GM12878 (cell line): ENCODE measurements around the gene ZBTB44. TPM values are rescaled to one million over a fixed set of nuclear protein-coding genes. Genes with fewer than 3 reads are reported as not detected.
A peak's percentile ranks its signal among the peaks of the same experiment; 100 is the strongest.

ENCODE experiments used
- ATAC-seq: fragments of 200-7000 bp; cut with Tn5 transposase; 3 replicates; pipeline ENCODE4 v1.9.1; 2020; ENCODE audit warnings: mild to moderate bottlenecking, moderate library complexity
- BruUV-seq: library from RNA; stranded (reverse); fragments of 400-500 nt; replicated peaks from 2 replicates; lab custom pipeline; 2021; lab: Mats Ljungman, UMichigan
- CTCF ChIA-PET: fragments of 300-600 bp; sonication (Branson Sonifier 250); formaldehyde crosslinking; extraction: SDS; loops from one replicate; lab custom pipeline; 2021; ENCODE audit warnings: inconsistent platforms; lab: Yijun Ruan, JAX
- POLR2A ChIA-PET: fragments of 350-600 bp; formaldehyde crosslinking; extraction: SDS; loops from one replicate; lab custom pipeline; 2021; ENCODE audit warnings: inconsistent platforms; lab: Charles Lee
- RAD21 ChIA-PET: fragments of 300-600 bp; sonication (Branson Sonifier 250); formaldehyde crosslinking; loops from one replicate; lab custom pipeline; 2023; ENCODE audit warnings: antibody characterized with exemption; ENCODE audit not compliant: unreplicated experiment; lab: Charles Lee
- SMC1A ChIA-PET: fragments of 300-600 bp; sonication (Branson Sonifier 250); formaldehyde crosslinking; loops from one replicate; lab custom pipeline; 2023; ENCODE audit not compliant: unreplicated experiment, uncharacterized antibody; lab: Charles Lee
- DNase-seq: peaks from one replicate; pipeline ENCODE4 v3.0.0-alpha.2; 2011; ENCODE audit warnings: low read depth, low spot score
- FAIRE-seq: peaks from 3 replicates; lab custom pipeline; 2011; peaks lifted over from hg19 to GRCh38; lab: Jason Lieb, UNC
- H2AFZ ChIP-seq: 2 replicates; pipeline ENCODE4 v1.6.0; 2011; ENCODE audit warnings: low read depth, low read length, control low read depth; ENCODE audit not compliant: control insufficient read depth
- H3K27ac ChIP-seq: 2 replicates; pipeline ENCODE4 v1.5.1; 2011; ENCODE audit warnings: control low read depth; ENCODE audit not compliant: control insufficient read depth, insufficient read depth
- H3K27me3 ChIP-seq, 2 experiments: replicated peaks in 1 of 2; 2 replicates each; pipeline versions ENCODE4 v1.6.0 to v1.6.1; 2011; ENCODE audit warnings: low read length in 1 of 2; ENCODE audit not compliant: control insufficient read depth in 2 of 2, insufficient read depth in 2 of 2
- H3K36me3 ChIP-seq, 2 experiments: 2 replicates each; pipeline ENCODE4 v1.5.1; 2011; ENCODE audit warnings: low read length in 1 of 2; ENCODE audit not compliant: control insufficient read depth in 2 of 2, insufficient read depth in 2 of 2
- H3K4me1 ChIP-seq: 2 replicates; pipeline ENCODE4 v1.6.1; 2011; ENCODE audit warnings: mild to moderate bottlenecking, low read length, moderate library complexity, mixed read lengths; ENCODE audit not compliant: control insufficient read depth, insufficient read depth
- H3K4me2 ChIP-seq: 2 replicates; pipeline ENCODE4 v1.6.0; 2011; ENCODE audit warnings: control low read depth; ENCODE audit not compliant: control insufficient read depth, insufficient read depth
- H3K4me3 ChIP-seq: fragments of 200-600 bp; sonication (generic); 2 replicates; pipeline ENCODE4 v1.5.1; 2016
- H3K79me2 ChIP-seq: 2 replicates; pipeline ENCODE4 v1.6.0; 2011; ENCODE audit warnings: low read length; ENCODE audit not compliant: control insufficient read depth, insufficient read depth
- H3K9ac ChIP-seq: 2 replicates; pipeline ENCODE4 v1.8.0; 2011; ENCODE audit warnings: low read length, control low read depth, mixed read lengths; ENCODE audit not compliant: control insufficient read depth, insufficient read depth
- H3K9me3 ChIP-seq: replicated peaks from 3 replicates; pipeline ENCODE4 v1.5.1; 2011; ENCODE audit warnings: mild to moderate bottlenecking, low read length; ENCODE audit not compliant: control insufficient read depth, insufficient read depth
- H4K20me1 ChIP-seq: 2 replicates; pipeline ENCODE4 v1.6.0; 2011; ENCODE audit not compliant: control insufficient read depth, insufficient read depth
- ATF7 ChIP-seq: fragments of 450-650 bp; IDR thresholded peaks from 2 replicates; pipeline ENCODE4 v1.6.1; 2016; ENCODE audit warnings: low read depth, mild to moderate bottlenecking
- BHLHE40 ChIP-seq, 2 experiments: fragments of 450-650 bp in 1 of 2; IDR thresholded peaks; 2 replicates each; pipeline ENCODE4 v1.6.1; 2011 to 2017; ENCODE audit warnings: low read depth in 2 of 2, borderline replicate concordance in 1 of 2, improper control_type of control experiment in 1 of 2, low read length in 1 of 2, mild to moderate bottlenecking in 1 of 2
- HDAC2 ChIP-seq: fragments of 200-600 bp; sonication (generic); IDR thresholded peaks from 2 replicates; pipeline ENCODE4 v1.6.1; 2017
- IKZF1 ChIP-seq: fragments of 450-650 bp; conservative IDR thresholded peaks from 2 replicates; pipeline ENCODE4 v1.6.1; 2017; ENCODE audit warnings: antibody characterized with exemption, mild to moderate bottlenecking
- ZNF217 ChIP-seq: fragments of 450-650 bp; IDR thresholded peaks from 2 replicates; pipeline ENCODE4 v1.6.1; 2017; ENCODE audit warnings: antibody characterized with exemption, mild to moderate bottlenecking
- WGBS: methylation state at CpG from one replicate; pipeline ENCODE4 v1.1.6; 2016; ENCODE audit warnings: low lambda C conversion rate; ENCODE audit not compliant: insufficient replicate concordance, insufficient coverage; ENCODE audit errors: missing lambda C conversion rate; 5-methylcytosine and 5-hydroxymethylcytosine counted together
- in situ Hi-C: fragments of 300-500 bp; cut with MboI; formaldehyde crosslinking; loops from 9 replicates; pipeline ENCODE4 v1.14.3; 2018; ENCODE audit warnings: mixed read lengths
- intact Hi-C: fragments of 100-400 bp; cut with micrococcal nuclease; formaldehyde crosslinking; loops from one replicate; pipeline ENCODE4 v1.14.2; 2022; ENCODE audit not compliant: unreplicated experiment
- polyA plus RNA-seq, 11 experiments: library from polyadenylated mRNA; depleted of rRNA in 4 of 11; unstranded in 6 of 11; stranded (reverse) in 5 of 11; fragments of >200 nt; fragmentation: Nextera tagmentation in 4 of 11; fragmentation: Illumina TruSeq in 1 of 11; extraction: Ambion mirVana in 4 of 11; extraction: Trizol in 1 of 11; gene quantifications; 1 replicate in 1 of 11; 2 replicates in 10 of 11; pipeline versions ENCODE4 v1.2.1 to v1.2.3, GENCODE V29; 2011 to 2016; ENCODE audit warnings: inconsistent platforms in 2 of 11, missing spikeins in 2 of 11, low read depth in 1 of 11
- total RNA-seq, 4 experiments: library from RNA; depleted of rRNA in 3 of 4; stranded (reverse); fragments of >200 nt in 3 of 4; fragmentation: Illumina TruSeq in 1 of 4; extraction: Trizol in 1 of 4; gene quantifications; 2 replicates each; pipeline versions ENCODE4 v1.2.1 to v1.2.3, GENCODE V29; 2013 to 2021
- TF ChIP-seq, protein P1 (sequence below): IDR thresholded peaks from 2 replicates; pipeline ENCODE4 v1.6.1; 2011; ENCODE audit warnings: mild to moderate bottlenecking, low read depth, low read length, moderate library complexity; ENCODE audit not compliant: insufficient replicate concordance
- TF ChIP-seq, protein P2 (sequence below): fragments of 150-350 bp; IDR thresholded peaks from 2 replicates; pipeline ENCODE4 v1.6.1; 2014; ENCODE audit warnings: mild to moderate bottlenecking, low read depth, low read length

ZBTB44 gene
- total and polyA plus RNA-seq, 10 of the 15 experiments (the other 5 are each of a cell fraction or from before 2014, with no cell fraction given), result 2.8 to 38.2 (median 12.2) TPM

DNA sequence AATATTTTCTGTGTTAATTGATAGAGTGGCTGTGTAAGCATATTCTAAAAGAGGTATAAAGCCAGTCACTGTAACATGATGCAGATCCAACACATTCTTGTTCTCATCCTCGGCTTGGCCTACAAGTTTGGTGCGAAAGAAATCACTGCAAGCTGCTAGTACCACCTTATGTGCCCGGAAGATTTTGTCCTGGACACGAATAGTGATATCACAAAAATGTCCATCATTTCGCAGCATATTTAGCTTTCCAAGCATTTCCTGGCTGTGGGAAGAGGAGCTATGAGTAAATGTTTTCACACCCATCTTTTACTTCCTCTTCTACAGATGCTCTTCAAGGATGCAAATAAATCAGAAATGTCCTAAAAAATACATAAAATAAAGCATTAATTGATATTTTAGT lies 53.1 kb downstream of the ZBTB44 start:
- WGBS, result 97% methylated on average over 5 of the region's 5 CpGs
- Histone ChIP-seq H3K27ac (no peak overlapping the region), H4K20me1 (no peaks in the 10 kb centered on the region), H3K79me2 (no peaks in the 10 kb centered on the region), H3K4me1 (peaks cover 8% of the 10 kb centered on the region), H2AFZ (no peak overlapping the region), H3K4me3 (no peak overlapping the region), H3K4me2 (no peak overlapping the region), H3K9ac (no peak overlapping the region), H3K36me3 (peaks cover 2 to 6% of the 10 kb centered on the region in 2 experiments), H3K27me3 (no peaks in the 10 kb centered on the region), H3K9me3 (no peaks in the 10 kb centered on the region; the same call in 2 of the 3 replicates)
- TF ChIP-seq, protein P1, sequence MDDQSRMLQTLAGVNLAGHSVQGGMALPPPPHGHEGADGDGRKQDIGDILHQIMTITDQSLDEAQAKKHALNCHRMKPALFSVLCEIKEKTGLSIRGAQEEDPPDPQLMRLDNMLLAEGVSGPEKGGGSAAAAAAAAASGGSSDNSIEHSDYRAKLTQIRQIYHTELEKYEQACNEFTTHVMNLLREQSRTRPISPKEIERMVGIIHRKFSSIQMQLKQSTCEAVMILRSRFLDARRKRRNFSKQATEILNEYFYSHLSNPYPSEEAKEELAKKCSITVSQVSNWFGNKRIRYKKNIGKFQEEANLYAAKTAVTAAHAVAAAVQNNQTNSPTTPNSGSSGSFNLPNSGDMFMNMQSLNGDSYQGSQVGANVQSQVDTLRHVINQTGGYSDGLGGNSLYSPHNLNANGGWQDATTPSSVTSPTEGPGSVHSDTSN, result no peak
- TF ChIP-seq IKZF1, result 0 out of 2 replicates have a peak, but pooled peaks have one; percentile 31
- no peak for TF ChIP-seq HDAC2
- no peak for TF ChIP-seq BHLHE40 (IDR thresholded peaks at IDR 0.05; ENCODE audit: borderline replicate concordance in 1 of 2, low read depth in 2 of 2, low read length in 1 of 2)
- TF ChIP-seq ZNF217, result no peak
- TF ChIP-seq, protein P2, sequence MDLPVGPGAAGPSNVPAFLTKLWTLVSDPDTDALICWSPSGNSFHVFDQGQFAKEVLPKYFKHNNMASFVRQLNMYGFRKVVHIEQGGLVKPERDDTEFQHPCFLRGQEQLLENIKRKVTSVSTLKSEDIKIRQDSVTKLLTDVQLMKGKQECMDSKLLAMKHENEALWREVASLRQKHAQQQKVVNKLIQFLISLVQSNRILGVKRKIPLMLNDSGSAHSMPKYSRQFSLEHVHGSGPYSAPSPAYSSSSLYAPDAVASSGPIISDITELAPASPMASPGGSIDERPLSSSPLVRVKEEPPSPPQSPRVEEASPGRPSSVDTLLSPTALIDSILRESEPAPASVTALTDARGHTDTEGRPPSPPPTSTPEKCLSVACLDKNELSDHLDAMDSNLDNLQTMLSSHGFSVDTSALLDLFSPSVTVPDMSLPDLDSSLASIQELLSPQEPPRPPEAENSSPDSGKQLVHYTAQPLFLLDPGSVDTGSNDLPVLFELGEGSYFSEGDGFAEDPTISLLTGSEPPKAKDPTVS, result no peak
- TF ChIP-seq ATF7, result no peak
- in situ Hi-C loops, result no loop called here
- no TSS peak for BruUV-seq
- SMC1A ChIA-PET, result interaction anchor here (0.7 to 1.5 kb wide), 3 partner anchors 16 to 21 kb away, joined by 4 to 6 read pairs (median 4); no protein-coding TSS in a partner anchor
- RAD21 ChIA-PET, result interaction anchor here (1.2 kb wide), 1 partner anchor 49 kb away, joined by 3 read pairs; no protein-coding TSS in a partner anchor
- intact Hi-C loops, result no loop called here
- no peak for ATAC-seq
- no peak for DNase-seq
- CTCF ChIA-PET, result interaction anchor here (1.3 kb wide), 1 partner anchor 39 kb away, joined by 3 read pairs; no protein-coding TSS in a partner anchor
- POLR2A ChIA-PET, result interaction anchor here (0.7 kb wide), 1 partner anchor 13 kb away, joined by 4 read pairs; no protein-coding TSS in a partner anchor
- no peak for FAIRE-seq
